ENCODE measurements around the gene TSC2. TPM values are rescaled to one million over a fixed set of nuclear protein-coding genes. Genes with fewer than 3 reads are reported as not detected.
"Not testable (repeated sequence)": the region's sequence is repeated elsewhere in the genome, so short reads cannot be mapped to it uniquely, and the experiment has no call there.

The TSC2 gene
- total RNA-seq, 1 experiment from 2014 or later: 59.6 TPM

- not testable (repeated sequence) for DNase-seq (ENCODE audit: low read depth)
These were observed 53.8 kb downstream of the TSC2 start for GRCh38 chr16:2101581-2101980.

GRCh38 chr16:2102471-2102870, 54.7 kb downstream of the TSC2 start:
- no peak for DNase-seq (ENCODE audit: low read depth)

GRCh38 chr16:2104464-2104863, 56.7 kb downstream of the TSC2 start:
- DNase-seq (ENCODE audit: low read depth): not testable (repeated sequence)

- not testable (repeated sequence) for DNase-seq (ENCODE audit: low read depth)
These were observed 57.5 kb downstream of the TSC2 start for GRCh38 chr16:2105291-2105690.

GRCh38 chr16:2105769-2106168, 58.0 kb downstream of the TSC2 start:
- not testable (repeated sequence) for DNase-seq (ENCODE audit: low read depth)

- DNase-seq (ENCODE audit: low read depth): not testable (repeated sequence)
These were observed 58.4 kb downstream of the TSC2 start for GRCh38 chr16:2106211-2106610.

- DNase-seq (ENCODE audit: low read depth): not testable (repeated sequence)
These were observed 59.5 kb downstream of the TSC2 start for GRCh38 chr16:2107121-2107790.

- DNase-seq (ENCODE audit: low read depth): not testable (repeated sequence)
These were observed 60.0 kb downstream of the TSC2 start for GRCh38 chr16:2107791-2108125.

GRCh38 chr16:2108446-2109270, 60.9 kb downstream of the TSC2 start:
- DNase-seq (ENCODE audit: low read depth): not testable (repeated sequence)

GRCh38 chr16:2109271-2109580, 61.4 kb downstream of the TSC2 start:
- DNase-seq (ENCODE audit: low read depth): not testable (repeated sequence)

GRCh38 chr16:2109872-2110271, 62.1 kb downstream of the TSC2 start:
- not testable (repeated sequence) for DNase-seq (ENCODE audit: low read depth)

- not testable (repeated sequence) for DNase-seq (ENCODE audit: low read depth)
These were observed 62.7 kb downstream of the TSC2 start for GRCh38 chr16:2110332-2111008.

GRCh38 chr16:2111009-2111353, 63.2 kb downstream of the TSC2 start:
- not testable (repeated sequence) for DNase-seq (ENCODE audit: low read depth)

- DNase-seq (ENCODE audit: low read depth): not testable (repeated sequence)
These were observed 63.9 kb downstream of the TSC2 start for GRCh38 chr16:2111412-2112335.

- not testable (repeated sequence) for DNase-seq (ENCODE audit: low read depth)
These were observed 64.8 kb downstream of the TSC2 start for GRCh38 chr16:2112539-2113106.

- DNase-seq (ENCODE audit: low read depth): not testable (repeated sequence)
These were observed 66.4 kb downstream of the TSC2 start for GRCh38 chr16:2114225-2114624.

- DNase-seq (ENCODE audit: low read depth): not testable (repeated sequence)
These were observed 67.3 kb downstream of the TSC2 start for GRCh38 chr16:2114885-2115590.

GRCh38 chr16:2115591-2115973, 67.8 kb downstream of the TSC2 start:
- DNase-seq (ENCODE audit: low read depth): no peak

- DNase-seq (ENCODE audit: low read depth): not testable (repeated sequence)
These were observed 68.6 kb downstream of the TSC2 start for GRCh38 chr16:2116428-2116827.

GRCh38 chr16:2117341-2117740, 69.6 kb downstream of the TSC2 start:
- not testable (repeated sequence) for DNase-seq (ENCODE audit: low read depth)
